Colonic mucosa (tissue), 4 donors: Measurements from ENCODE around the gene ZEB1. TPM values are rescaled to one million over a fixed set of nuclear protein-coding genes. Genes with fewer than 3 reads are reported as not detected.

ENCODE experiments used
- DNase-seq: peaks from one replicate; pipeline ENCODE4 v3.0.0-alpha.2; 2020
- H3K27ac ChIP-seq: fragments of 200-600 bp; one replicate; pipeline ENCODE4 v1.8.0; 2021
- H3K27me3 ChIP-seq: fragments of 200-600 bp; one replicate; pipeline ENCODE4 v1.8.0; 2021
- H3K36me3 ChIP-seq: fragments of 200-600 bp; one replicate; pipeline ENCODE4 v1.8.0; 2021
- H3K4me1 ChIP-seq: fragments of 200-600 bp; one replicate; pipeline ENCODE4 v1.8.0; 2021; ENCODE audit warnings: mild to moderate bottlenecking
- H3K4me3 ChIP-seq: fragments of 200-600 bp; one replicate; pipeline ENCODE4 v1.8.0; 2021
- H3K9ac ChIP-seq, 2 donors: one replicate each; pipeline ENCODE4 v1.7.0; 2013; ENCODE audit warnings: control low read depth in 2 of 2, low read depth in 2 of 2, low read length in 2 of 2
- H3K9me3 ChIP-seq: fragments of 200-600 bp; one replicate; pipeline ENCODE4 v1.8.0; 2021
- CTCF ChIP-seq: fragments of 200-600 bp; IDR thresholded peaks from one replicate; pipeline ENCODE4 v1.8.0; 2022; ENCODE audit warnings: antibody characterized with exemption, mild to moderate bottlenecking
- intact Hi-C: fragments of 100-400 bp; cut with DNase I; formaldehyde crosslinking; loops from one replicate; pipeline ENCODE4 v1.14.1; 2022
- total RNA-seq, 2 donors: library from RNA; stranded (reverse); fragmentation: NEBNext Ultra II Directional in 1 of 2; extraction: Animal tissue kit (Norgen Biotek cat#: 25700) in 1 of 2; gene quantifications; one replicate each; pipeline ENCODE4 v1.2.1, GENCODE V29; 2021
- donor health status: healthy.
- donor health status: DM: no; HTN: no; CAD: no.
- donor health status: DM: no; HTN: no; CAD: no.

The ZEB1 gene
- total RNA-seq, 2 donors from 2014 or later, result 6.1 to 32.3 TPM

GRCh38 chr10:31524460-31524859, 205.4 kb downstream of the ZEB1 start:
- TF ChIP-seq CTCF, result no peak
- no peak for DNase-seq
- Histone ChIP-seq H3K4me1 (no peaks in the 10 kb centered on the region), H3K9me3 (no peaks in the 10 kb centered on the region), H3K9ac (no peak overlapping the region), H3K36me3 (no peaks in the 10 kb centered on the region), H3K4me3 (no peak overlapping the region), H3K27me3 (no peaks in the 10 kb centered on the region), H3K27ac (no peak overlapping the region)
- intact Hi-C loops, result no loop called here

- H3K9me3 ChIP-seq, result no peaks in the 10 kb centered on the region
- no peaks in the 10 kb centered on the region for H3K4me1 ChIP-seq
- TF ChIP-seq CTCF, result no peak
- H3K36me3 ChIP-seq, result no peaks in the 10 kb centered on the region
- H3K4me3 ChIP-seq, result no peak overlapping the region
- no peaks in the 10 kb centered on the region for H3K27me3 ChIP-seq
- DNase-seq, result no peak
- H3K27ac ChIP-seq, result no peak overlapping the region
- H3K9ac ChIP-seq, result no peak overlapping the region
- intact Hi-C loops, result no loop called here
These were observed 207.2 kb downstream of the ZEB1 start for GRCh38 chr10:31526178-31526577.

- no peak for TF ChIP-seq CTCF
- no peaks in the 10 kb centered on the region for H3K4me1 ChIP-seq
These were observed 207.7 kb downstream of the ZEB1 start for GRCh38 chr10:31526681-31527080.

GRCh38 chr10:31528831-31529230, 209.8 kb downstream of the ZEB1 start:
- no peak for DNase-seq
- Histone ChIP-seq H3K36me3 (no peaks in the 10 kb centered on the region), H3K9ac (no peak overlapping the region), H3K27ac (no peak overlapping the region), H3K27me3 (no peaks in the 10 kb centered on the region), H3K4me1 (no peaks in the 10 kb centered on the region), H3K4me3 (no peak overlapping the region), H3K9me3 (no peaks in the 10 kb centered on the region)
- no peak for TF ChIP-seq CTCF
- intact Hi-C loops, result no loop called here

More at GRCh38 chr10:31526681-31527080, 207.7 kb downstream of the ZEB1 start:
- no peak overlapping the region for H3K9ac ChIP-seq
- no peaks in the 10 kb centered on the region for H3K9me3 ChIP-seq
- no peak for DNase-seq
- no peaks in the 10 kb centered on the region for H3K27me3 ChIP-seq
- no peaks in the 10 kb centered on the region for H3K36me3 ChIP-seq
- no peak overlapping the region for H3K4me3 ChIP-seq
- no peak overlapping the region for H3K27ac ChIP-seq
- intact Hi-C loops, result no loop called here

GRCh38 chr10:31536302-31536701, 217.3 kb downstream of the ZEB1 start:
- H3K9me3 ChIP-seq, result no peaks in the 10 kb centered on the region
- no peak for TF ChIP-seq CTCF
- intact Hi-C loops, result no loop called here
- no peak overlapping the region for H3K4me3 ChIP-seq
- no peak overlapping the region for H3K9ac ChIP-seq
- no peaks in the 10 kb centered on the region for H3K36me3 ChIP-seq
- no peak for DNase-seq
- no peak overlapping the region for H3K27ac ChIP-seq
- no peaks in the 10 kb centered on the region for H3K4me1 ChIP-seq
- H3K27me3 ChIP-seq, result no peaks in the 10 kb centered on the region

GRCh38 chr10:31549896-31550295, 230.9 kb downstream of the ZEB1 start:
- no peak overlapping the region for H3K9ac ChIP-seq
- TF ChIP-seq CTCF, result no peak
- no peak for DNase-seq
- no peaks in the 10 kb centered on the region for H3K9me3 ChIP-seq
- no peaks in the 10 kb centered on the region for H3K4me1 ChIP-seq
- intact Hi-C loops, result no loop called here
- no peaks in the 10 kb centered on the region for H3K27me3 ChIP-seq
- H3K4me3 ChIP-seq, result no peak overlapping the region
- no peaks in the 10 kb centered on the region for H3K36me3 ChIP-seq
- no peak overlapping the region for H3K27ac ChIP-seq
